Right kidney (tissue), 1 donor: ENCODE data around the gene ARFIP2.

Source experiments
- DNase-seq: peaks from one replicate; pipeline ENCODE4 v3.0.0-alpha.2; 2016

Gene ARFIP2

DNA sequence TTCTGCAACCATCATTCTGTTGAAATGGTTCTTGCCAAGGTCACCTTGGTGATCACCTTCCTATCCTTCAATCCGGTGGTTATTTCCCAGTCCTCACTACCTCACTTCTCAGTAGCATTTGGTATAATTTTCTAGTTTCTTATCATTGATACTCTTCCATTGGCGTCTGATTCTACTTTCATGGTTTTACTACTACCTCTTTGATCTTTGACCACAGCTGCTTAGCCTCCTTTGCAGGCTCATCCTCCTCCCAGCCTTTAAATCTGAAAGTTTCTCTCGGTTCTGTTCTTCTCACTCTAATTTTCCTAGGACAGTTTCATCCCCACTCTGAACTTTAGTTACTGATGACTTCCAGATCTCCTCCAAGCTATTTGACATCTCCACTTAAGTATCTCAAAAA lies 5.1 kb upstream of the ARFIP2 start:
- no peak for DNase-seq

DNA sequence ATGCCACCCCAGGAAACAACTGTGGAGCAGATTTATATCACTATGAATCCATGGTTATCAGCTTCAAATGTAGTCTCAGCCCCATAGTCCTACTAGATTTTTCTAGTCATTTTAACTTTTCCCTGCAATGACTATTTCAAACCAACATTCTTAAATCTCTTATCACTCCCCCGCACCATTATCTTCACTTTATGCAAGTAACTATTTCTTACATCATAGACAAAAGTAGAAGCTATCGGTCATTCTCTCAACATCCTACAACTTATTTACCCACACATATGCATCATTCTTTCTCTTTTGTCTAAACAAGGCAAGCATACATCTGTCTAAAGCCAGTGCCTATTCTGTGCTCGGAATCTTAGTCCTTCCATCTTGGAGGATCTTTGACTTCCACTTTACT lies 4.5 kb upstream of the ARFIP2 start:
- no peak for DNase-seq

DNA sequence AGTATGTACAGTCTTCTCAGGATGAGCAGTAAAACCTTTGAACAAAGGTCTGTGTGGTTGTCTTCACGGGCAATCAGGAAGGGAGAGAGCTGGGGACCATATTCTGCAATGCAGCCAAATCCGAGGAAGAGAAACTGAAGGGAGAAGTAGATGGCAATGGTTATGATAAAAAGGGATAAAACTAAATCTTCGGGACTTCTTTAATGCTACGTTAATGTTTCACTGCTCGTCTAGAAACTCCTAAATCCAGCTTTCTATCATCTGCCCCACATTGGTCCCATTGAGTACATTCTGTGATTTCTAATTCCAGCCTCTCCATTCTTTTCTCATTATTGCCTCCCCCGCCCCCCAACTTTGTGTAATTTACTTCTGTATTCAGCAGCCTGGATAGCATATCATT lies 1.9 kb upstream of the ARFIP2 start:
- DNase-seq, result no peak

DNA sequence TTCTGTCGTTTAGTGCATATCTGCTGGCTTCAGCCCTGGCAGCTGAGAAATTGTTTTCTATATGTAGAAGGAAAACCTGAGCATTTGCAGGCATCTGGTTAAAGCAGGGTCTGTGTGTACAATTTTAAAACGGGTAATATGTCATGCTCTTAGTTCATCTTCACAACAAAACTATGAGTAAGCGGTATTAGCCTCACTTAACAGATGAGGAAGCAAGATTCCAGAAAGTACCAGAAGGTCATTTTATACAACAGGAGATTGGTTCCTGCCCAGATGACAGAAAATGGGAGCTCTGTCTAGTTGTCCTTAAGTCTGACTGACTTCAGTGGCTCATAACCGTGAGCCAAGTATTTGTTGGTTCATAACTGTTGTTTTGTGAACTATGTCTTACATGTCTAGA lies 1.3 kb upstream of the ARFIP2 start:
- no peak for DNase-seq

DNA sequence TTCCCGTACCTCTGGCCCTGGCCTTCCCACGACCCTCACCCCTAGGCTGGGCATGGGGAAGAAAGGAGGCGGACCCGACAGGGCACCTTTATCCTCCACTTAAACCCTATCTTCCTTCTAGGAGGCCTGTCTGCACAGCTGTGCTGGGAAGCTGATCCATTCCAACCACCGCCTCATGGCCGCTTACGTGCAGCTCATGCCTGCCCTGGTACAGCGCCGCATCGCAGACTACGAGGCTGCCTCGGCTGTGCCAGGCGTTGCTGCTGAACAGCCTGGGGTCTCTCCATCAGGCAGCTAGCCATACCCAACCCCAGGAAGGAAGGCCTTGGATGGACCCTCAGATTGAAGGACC lies 769 bp upstream of the ARFIP2 start:
- DNase-seq, result no peak

DNA sequence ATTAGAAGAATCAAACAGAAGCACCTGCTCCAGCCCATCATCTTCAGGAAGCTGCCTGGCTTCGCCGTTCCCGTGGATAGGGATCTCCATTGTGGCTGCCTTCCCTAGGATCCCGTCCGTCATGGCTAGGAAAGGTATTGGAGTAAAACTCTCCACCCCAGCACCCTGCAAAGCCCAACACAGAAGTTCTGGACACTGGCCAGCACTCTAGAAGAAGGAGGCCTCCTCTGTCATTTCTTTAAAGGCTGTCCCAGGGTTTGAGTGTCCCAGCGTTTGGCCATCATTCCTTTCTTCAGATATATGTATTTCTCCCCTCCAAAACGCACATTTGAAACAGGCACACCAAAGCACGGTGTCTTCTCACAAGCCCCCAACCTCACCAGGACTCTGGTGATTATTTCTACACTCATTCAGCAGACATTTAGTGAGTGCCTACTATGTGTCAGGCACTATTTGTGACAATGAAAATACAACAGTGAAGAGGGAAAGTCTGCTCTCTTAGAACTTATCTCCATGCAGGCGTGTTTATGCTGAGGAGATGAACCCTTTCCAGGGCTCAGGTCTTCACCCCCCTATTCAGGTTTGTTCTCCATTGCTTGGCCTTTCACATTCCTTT lies 724 bp downstream of the ARFIP2 start:
- DNase-seq, result no peak

DNA sequence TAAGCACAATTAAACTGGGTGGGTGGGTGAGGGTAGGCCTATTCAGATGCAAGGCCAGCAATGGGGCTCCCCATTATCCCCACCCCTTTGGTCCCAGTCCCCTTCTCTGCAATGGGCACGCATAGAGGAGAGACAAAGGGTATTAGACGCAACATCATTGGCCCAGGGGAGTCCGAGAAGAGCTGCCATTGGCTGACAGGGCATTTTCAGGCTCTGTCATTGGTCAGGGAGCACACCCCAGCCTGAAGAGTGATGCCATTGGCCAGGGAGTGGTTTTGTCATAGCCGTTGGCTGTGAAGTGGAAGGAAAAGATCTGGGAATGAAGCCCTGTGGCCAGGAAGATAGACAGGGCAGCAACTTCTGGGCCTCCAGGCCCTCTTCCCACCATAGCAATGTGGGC lies 4.6 kb downstream of the ARFIP2 start:
- DNase-seq, result no peak

DNA sequence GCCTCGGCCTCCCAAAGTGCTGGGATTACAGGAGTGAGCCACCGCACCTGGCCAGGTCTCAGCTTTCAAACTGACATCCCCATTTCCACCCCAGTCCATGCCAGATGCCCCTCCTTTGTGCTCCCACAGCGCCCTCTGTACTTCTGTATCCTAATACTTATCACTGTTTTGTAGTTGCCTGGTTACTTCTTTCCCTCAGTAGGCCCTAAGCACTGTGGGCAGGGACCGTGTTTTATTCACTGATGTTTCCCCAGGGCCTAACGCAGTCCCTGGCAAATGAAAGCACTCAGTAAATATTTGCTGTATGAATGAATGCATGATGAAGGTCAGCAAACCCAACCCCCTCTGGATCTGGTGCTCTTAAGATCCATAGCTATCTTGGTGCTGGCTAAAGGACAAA lies 5.2 kb downstream of the ARFIP2 start:
- no peak for DNase-seq

DNA sequence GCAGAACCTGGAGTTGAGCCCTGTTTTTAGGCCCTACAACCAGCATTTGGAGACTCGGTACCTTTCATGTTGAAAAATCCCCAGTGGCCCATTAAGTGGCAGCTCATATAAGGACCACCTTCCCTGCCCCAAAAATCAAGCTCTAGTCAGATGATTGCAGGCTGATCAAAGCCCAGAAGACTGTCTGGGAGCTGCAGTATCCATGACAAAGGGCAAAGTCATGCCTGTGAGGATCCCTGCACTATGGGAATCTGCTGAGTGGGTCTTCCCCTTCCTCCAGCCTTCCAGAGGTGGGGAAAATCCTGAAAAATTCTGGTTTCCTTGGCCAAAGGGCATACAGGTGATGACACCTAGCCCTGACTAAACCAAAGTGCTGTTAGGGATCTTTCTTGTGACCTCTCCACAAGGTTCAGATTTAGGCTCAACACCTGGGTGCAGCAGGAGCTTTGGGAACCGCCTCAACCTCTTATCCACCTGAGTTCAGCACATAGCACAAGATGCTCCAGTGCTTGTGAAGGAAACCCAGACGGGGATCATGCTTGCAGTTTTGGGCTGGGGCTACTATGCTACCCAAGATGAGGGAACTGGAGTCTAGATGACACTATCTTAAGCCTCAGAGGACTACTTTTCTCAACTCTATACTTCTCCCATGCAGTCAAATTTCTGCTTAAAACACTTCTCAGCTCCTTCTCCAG lies 6.2 kb downstream of the ARFIP2 start:
- no peak for DNase-seq

DNA sequence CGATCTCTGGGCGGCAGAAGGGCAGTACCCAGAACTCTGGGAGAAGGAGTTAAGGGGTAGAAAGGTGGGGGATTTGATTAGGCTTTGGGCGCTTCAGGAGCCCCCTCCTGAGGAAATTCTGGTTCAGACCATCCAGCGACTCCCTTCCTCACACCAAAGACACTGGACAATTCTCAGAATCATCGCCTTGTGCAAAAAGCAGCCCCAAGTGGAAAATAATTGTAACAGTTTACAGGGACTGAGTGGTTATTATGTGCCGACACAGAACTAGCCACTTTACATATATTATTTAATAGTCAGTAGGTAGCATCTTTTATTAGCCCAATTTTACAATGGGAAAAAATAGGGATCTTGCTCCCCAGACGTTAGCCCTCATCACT lies 6.7 kb downstream of the ARFIP2 start:
- no peak for DNase-seq

DNA sequence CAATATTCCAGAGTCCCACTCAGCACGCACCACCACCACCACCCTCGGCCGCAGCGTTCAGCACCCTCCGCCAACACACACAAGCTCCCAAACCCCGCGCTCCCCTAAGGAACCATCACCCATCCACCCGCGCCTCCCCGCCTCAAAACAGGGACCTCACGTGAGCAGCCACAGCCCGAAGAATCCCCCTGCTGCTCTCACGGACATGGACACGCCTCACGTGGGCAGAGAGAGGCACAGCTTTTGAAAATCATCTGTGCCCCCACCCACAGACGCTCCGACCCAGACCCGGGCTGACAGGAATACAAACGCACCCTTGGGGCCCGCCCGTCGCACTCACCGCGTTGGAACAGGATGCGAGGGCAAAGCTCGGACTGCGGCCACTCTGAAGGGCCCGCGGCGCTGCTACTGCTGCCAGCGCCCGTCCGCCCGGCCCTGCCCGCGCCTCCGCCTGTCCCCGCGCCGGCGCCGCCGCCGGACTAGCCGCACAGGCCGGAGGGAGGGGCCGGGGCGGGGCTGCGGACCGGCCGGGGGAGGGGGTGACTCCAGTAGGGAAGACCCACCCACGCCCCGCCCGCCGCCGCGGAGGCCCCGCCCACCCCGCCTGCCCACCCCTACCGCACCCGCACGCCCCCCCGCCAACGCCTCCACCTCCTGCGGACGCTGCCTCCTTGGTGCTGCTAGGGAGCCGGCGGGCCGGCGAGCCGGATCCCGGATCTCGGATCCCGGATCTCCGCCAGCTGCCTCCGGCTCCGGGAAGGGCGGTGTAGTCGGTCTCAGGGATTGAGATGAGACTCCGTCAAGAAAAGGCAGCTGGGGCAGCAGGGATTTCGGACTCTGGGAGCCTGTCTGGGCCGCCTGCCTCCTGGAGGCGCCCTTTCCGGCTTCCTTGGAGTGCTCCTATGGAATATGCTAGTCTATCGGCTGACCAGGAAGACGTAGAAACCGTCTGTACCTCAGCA lies 7.4 kb downstream of the ARFIP2 start, which contains the start of gene TRIM3:
TRIM3 (minus strand) TSS at position 491 of the 962 bp plus-strand sequence. CDS start 8,246 bp downstream, outside the sequence.
- peak; percentile 90 for DNase-seq

DNA sequence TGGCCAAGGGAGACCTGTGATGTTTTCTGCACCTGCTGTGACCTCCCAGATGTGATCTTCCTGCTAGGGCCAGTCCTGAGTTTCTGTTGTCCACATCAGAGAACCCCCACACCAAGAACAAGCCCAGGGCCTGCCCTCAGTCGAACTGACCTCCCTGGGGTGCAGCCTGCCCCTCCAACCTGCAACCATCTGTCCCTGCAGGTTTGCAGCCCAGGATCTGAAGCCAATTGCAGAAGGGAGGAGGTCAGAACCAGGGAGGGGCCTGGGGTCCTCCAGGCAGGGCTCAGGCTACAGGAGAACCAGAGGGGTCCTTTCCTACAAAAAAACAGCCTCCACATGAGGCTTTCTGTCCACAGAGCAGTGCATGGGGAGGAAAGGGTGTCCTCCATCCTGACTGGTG lies 8.2 kb downstream of the ARFIP2 start:
- no peak for DNase-seq

DNA sequence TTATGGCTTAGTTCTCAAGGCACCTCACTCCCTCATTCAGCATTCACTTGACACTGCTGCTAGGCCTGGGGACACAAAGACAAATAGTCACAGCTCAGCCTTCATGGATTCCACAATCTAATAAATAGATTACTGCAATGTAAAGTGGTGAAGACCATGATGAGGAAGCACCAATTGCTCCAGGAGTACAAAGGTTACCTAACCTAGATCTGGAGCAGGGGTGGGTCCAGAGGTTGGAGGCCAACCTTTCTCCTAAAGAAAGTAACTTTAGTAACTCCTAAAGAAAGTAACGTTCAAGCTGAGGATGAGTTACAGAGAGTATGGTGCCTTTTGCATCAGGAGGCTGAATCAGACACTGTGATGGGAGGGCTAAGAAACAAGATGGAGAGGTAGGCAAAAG lies 11.5 kb downstream of the ARFIP2 start:
- no peak for DNase-seq

DNA sequence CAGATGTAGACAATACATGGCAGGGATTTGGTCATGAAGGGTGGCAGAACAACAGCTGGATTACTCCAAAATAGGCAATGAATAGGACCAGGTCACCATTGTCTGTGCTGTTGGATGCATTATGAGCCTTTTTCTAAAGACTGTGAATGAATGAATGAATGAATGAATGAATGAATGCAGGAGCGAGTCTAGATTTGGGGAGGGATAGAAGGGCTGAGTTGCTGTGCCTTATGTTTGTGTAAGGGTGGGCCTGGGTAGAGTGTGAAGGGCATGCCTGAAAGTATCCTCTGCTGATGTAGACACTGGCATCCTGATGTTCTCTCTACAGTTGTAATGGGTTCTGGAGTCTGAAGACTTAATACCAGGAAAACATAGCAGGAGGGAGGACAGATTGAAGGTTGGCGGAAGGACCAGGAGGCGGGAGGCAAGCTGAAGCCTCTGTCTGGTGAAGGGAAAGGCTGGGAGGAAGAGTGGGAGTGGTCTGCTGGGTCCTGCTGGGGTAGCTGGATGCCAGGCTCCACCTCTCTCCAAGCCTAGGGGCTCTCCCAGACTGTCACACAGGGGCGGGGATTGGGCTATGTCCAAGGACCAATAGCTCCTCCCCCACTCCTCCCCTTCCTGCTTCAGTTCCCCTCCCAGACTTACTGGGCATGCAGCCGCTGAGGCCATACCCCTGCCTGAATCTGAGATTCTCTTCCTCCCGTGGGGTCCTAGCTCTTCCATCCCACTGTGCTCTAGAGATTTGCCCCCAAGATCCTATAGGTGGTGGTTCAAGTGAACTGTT lies 12.2 kb downstream of the ARFIP2 start:
- DNase-seq, result peak; percentile 70

DNA sequence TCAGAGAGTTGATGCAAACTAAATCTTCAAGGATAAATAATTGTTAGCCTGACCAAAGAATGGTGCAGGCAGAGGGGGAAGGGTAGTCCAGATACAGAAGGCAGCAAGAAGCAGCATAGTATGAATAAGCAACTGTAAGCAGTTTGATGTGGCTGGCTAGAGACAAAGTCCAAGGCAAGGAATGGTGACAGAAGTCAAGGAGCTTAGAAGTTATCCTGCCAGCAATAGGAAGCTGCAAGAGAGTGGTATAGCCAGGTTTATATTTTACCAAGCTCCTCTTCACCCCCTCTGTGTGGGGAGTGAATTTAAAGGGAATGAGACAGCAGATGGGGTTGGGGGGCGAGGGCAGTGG lies 22.1 kb downstream of the ARFIP2 start:
- DNase-seq, result no peak

DNA sequence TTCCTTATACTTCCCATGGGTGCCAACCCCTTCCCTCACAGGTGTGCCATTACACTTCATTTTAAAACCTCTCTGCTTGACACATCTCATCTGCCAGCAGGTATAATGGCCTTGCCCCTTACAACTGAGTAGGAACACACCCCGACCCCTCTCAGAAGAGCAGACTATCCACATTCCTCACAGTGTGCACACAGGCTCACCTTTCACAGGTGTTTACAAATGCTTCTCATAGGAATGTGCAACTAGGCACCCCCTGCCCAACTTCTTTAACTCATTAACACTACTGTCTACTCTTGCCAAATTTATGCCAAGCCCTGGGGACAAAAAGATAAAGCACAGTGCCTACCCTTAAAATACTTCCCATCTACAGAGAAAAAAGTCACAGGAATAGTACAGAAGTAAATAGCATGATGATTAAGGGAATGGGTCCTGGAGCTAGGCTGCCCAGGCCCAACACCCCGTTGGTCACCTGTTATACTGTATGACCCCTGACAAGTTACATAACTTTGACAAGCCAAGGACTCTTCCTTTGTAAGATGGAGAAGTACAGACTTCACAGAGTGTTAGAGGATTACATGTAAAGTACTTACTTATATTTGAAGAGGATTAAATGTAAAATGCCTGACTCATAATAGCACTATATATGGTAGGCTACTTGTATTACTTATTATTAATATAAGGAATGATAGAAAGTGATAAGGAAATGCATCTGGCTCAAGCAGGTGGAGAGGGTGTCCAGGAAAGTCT lies 22.6 kb downstream of the ARFIP2 start:
- DNase-seq, result no peak

DNA sequence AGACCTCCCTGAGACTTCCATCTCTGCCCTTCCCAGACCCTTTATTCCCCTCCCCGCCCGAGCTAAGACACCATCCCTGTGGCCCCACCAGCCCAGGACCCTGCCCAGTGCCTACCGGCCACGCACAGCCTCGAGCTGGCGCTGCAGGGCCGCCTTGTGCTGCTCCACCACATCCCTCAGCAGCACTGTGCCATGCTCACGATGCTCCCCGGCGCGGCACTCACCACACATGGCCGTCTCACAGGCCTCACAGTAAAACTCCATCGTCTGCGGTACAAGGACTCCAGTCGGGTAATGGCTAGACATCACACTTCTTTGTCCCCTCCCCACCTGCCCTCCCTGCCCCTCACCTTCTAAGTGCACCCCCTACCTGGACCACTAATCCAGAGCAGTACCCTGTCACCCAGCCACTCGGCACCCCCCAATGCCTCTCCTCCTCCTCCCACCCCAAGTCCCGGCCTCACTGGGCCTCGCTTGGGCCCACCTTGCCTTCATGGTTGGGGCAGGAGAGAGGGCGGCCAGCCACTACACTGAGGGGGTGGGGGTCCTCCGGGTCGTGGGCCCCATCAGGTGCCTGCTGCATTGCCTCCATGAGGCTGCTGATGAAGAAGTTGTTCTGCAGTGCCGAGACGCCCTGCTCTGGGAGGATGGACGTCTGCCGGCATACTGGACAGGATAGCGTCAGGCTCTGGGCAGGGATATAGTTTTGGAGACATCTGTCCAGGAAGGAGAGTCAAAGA lies 23.4 kb downstream of the ARFIP2 start:
- DNase-seq, result no peak

DNA sequence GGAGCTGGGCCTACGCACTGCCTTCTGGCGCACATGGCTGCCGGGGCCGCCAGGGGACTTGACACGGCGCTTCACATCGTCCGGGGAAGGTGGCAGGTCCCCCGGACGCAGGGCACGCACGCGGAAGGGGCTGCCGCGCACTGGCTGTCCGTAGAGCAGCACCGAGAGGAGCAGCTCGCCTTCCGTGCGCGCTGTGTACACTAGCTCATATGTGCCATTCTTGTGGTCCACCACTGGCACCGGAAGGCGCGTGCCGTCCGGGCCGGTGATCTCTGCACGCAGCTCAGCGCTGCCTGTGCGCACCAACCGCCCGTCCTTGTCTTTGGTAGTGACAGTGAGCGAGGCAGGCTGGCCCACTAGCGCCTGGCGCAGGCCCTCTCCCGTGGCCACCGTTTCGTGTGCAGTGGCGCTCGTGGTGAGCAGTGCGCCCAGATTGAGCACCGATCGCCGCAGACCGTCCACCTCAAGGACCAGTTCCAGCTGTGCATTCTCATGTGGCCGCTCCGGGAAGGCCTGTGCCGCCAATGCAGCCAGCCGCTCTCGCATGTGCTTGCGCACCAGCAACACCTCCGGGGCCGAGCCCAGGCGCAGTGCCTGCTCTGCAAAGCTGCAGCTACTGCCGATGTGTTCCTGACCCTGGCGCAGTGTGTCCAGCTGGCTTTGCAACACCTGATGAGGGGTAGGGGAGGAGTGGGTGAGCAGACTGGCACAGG lies 24.6 kb downstream of the ARFIP2 start:
- no peak for DNase-seq

DNA sequence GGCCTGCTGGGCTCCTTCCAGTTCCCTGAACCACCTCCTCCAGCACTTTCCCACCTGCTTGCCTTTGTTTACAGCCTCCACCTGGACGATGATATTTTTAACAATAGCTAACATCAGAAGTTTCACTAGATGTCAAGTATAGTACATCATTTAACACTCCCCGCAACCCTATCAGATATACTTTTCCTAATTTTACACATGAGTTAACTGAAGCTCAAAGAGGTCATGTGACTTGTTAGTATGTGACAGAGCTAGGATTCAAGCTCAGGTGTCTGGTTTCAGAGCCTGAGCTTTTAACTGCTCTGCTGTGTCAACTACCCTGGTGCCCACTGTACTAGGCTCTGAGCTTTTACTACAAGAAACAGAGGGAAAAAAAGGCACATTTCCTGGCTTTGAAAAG lies 26.1 kb downstream of the ARFIP2 start:
- DNase-seq, result no peak

DNA sequence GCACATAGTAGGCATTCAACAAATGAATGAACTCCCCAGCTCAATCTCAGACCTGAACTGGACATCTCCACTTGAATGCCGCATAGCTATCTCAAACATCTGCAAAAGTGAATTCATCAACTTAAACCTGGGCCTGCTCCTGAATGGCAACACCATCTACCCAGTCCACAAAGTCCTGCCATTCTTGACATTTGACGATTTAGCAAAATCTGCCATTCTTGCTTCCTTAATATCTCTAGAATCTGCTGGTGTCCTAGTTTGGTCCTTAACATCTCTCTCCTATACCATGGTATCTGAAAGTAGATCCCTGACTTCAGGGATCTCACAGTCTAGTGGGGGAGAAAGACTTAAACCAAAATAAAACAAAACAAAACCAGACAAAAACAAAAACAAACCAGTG lies 28.0 kb downstream of the ARFIP2 start:
- no peak for DNase-seq

DNA sequence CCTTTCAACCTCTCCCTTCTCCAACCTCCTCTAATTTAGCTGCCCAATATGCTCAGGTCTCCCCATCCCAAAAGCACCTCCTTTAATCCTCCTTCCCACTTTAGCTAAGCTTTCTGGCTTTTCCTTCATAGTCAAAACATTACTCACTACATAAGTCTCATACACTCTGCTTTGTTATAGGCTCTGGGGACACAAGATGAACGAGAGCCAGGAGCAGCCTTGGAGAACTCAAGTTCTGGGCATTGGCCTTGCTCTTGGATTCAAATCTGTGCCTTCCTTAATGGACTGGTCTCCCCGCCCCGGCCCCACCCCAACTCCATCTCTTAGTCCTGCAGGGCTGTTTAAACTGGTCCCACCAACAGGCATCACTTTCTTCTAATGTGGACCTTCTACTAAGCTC lies 28.9 kb downstream of the ARFIP2 start:
- DNase-seq, result no peak
